K562 (cell line): ENCODE measurements around the gene CDC14A. TPM values are rescaled to one million over a fixed set of nuclear protein-coding genes. Genes with fewer than 3 reads are reported as not detected.

ENCODE experiments used
- ARID2 ChIP-seq: fragments of 450-650 bp; IDR thresholded peaks from 2 replicates; pipeline ENCODE4 v1.6.1; 2017; ENCODE audit warnings: antibody characterized with exemption, mild to moderate bottlenecking
- ARID3A ChIP-seq: IDR thresholded peaks from 2 replicates; pipeline ENCODE4 v1.6.1; 2012; ENCODE audit warnings: low read depth, low read length, improper control_type of control experiment, borderline replicate concordance
- CCAR2 ChIP-seq: fragments of 200-400 bp; formaldehyde crosslinking; IDR thresholded peaks from 2 replicates; pipeline ENCODE4 v1.6.1; 2017; ENCODE audit warnings: mild to moderate bottlenecking, low read depth, low read length
- CTCFL ChIP-seq: IDR thresholded peaks from 2 replicates; pipeline ENCODE4 v1.6.1; 2011; ENCODE audit warnings: borderline replicate concordance, low read depth, mild to moderate bottlenecking, moderate library complexity, low read length; ENCODE audit not compliant: insufficient read depth, poor library complexity, severe bottlenecking
- GABPA ChIP-seq: fragments of 200-800 bp; sonication (Bioruptor generic); conservative IDR thresholded peaks from 2 replicates; pipeline ENCODE4 v1.6.1; 2016; ENCODE audit warnings: low read depth, missing genetic modification characterization, missing compliant biosample characterization
- HNRNPH1 ChIP-seq: fragments of 200-400 bp; formaldehyde crosslinking; optimal IDR thresholded peaks from 2 replicates; pipeline ENCODE3; 2017; ENCODE audit warnings: low read depth, mild to moderate bottlenecking, low read length, moderate library complexity
- MLLT1 ChIP-seq, 2 experiments: fragments of 450-650 bp; IDR thresholded peaks; 2 replicates each; pipeline ENCODE4 v1.6.1; 2016
- NCOA4 ChIP-seq: fragments of 450-650 bp; IDR thresholded peaks from 2 replicates; pipeline ENCODE4 v1.6.1; 2018; ENCODE audit warnings: mild to moderate bottlenecking; ENCODE audit not compliant: partially characterized antibody
- RHOXF2B ChIP-seq: fragments of 250-450 bp; sonication (Bioruptor Pico); conservative IDR thresholded peaks from 2 replicates; pipeline ENCODE4 v1.5.1; 2021
- SNRNP70 ChIP-seq: fragments of 200-400 bp; formaldehyde crosslinking; optimal IDR thresholded peaks from 2 replicates; pipeline ENCODE3; 2017; ENCODE audit warnings: low read depth, low read length
- ZKSCAN1 ChIP-seq: fragments of 150-350 bp; IDR thresholded peaks from 2 replicates; pipeline ENCODE4 v1.6.1; 2016; ENCODE audit warnings: low read depth, low read length
- ZNF217 ChIP-seq: sonication (generic); formaldehyde crosslinking; IDR thresholded peaks from 2 replicates; pipeline ENCODE4 v1.8.0; 2022; ENCODE audit warnings: mild to moderate bottlenecking, missing genetic modification reagents
- ZNF3 ChIP-seq: fragments of 250-450 bp; sonication (Bioruptor Pico); IDR thresholded peaks from 2 replicates; pipeline ENCODE4 v1.5.0; 2021; ENCODE audit warnings: mild to moderate bottlenecking, moderate library complexity
- ZNF609 ChIP-seq: sonication (generic); formaldehyde crosslinking; IDR thresholded peaks from 2 replicates; pipeline ENCODE4 v1.8.1; 2023; ENCODE audit warnings: missing genetic modification reagents, mild to moderate bottlenecking, borderline replicate concordance
- ZNF655 ChIP-seq: fragments of 250-450 bp; sonication (Bioruptor Pico); IDR thresholded peaks from 2 replicates; pipeline ENCODE4 v1.5.0; 2021
- polyA plus RNA-seq, 8 experiments: library from polyadenylated mRNA; depleted of rRNA in 4 of 8; stranded (reverse) in 5 of 8; unstranded in 3 of 8; fragments of >200 nt; fragmentation: Nextera tagmentation in 2 of 8; fragmentation: Illumina TruSeq in 1 of 8; extraction: Ambion mirVana in 2 of 8; extraction: Trizol in 1 of 8; gene quantifications; 2 replicates each; pipeline versions ENCODE4 v1.2.1 to v1.2.3, GENCODE V29; 2011 to 2014; ENCODE audit warnings: inconsistent platforms in 1 of 8, missing spikeins in 1 of 8
- total RNA-seq, 7 experiments: library from RNA; depleted of rRNA in 6 of 7; stranded (reverse); fragments of >200 nt in 6 of 7; fragmentation: Illumina TruSeq in 2 of 7; extraction: Trizol in 2 of 7; gene quantifications; 2 replicates each; pipeline versions ENCODE4 v1.2.1 to v1.2.3, GENCODE V29; 2011 to 2021; ENCODE audit warnings: low replicate concordance in 1 of 7

CDC14A gene
- total and polyA plus RNA-seq, 9 of the 15 experiments (the other 6 are each of a cell fraction or from before 2014, with no cell fraction given), result 17.0 to 74.3 (median 33.4) TPM

GRCh38 chr1:100360790-100361510 lies 8.6 kb downstream of the CDC14A start (continued):
- TF ChIP-seq ARID3A (no peak), ARID2 (0 out of 2 replicates have a peak, but pooled peaks have one; percentile 8), MLLT1 (IDR thresholded peaks at IDR 0.05) (0 out of 4 replicates have a peak, but pooled peaks of 1 of the 2 experiments have one; percentile 19), ZNF217 (CRISPR knock-in tag) (no peak), ZKSCAN1 (no peak), ZNF609 (no peak), RHOXF2B (CRISPR knock-in tag) (no peak), HNRNPH1 (no peak), ZNF655 (CRISPR knock-in tag) (no peak), CCAR2 (no peak), SNRNP70 (no peak), ZNF3 (CRISPR knock-in tag) (no peak), GABPA (tag) (no peak), NCOA4 (no peak), CTCFL (no peak)
